ENCODE measurements around the gene TRAF5.
"Not testable (repeated sequence)": the region's sequence is repeated elsewhere in the genome, so short reads cannot be mapped to it uniquely, and the experiment has no call there.

TRAF5 gene

DNA sequence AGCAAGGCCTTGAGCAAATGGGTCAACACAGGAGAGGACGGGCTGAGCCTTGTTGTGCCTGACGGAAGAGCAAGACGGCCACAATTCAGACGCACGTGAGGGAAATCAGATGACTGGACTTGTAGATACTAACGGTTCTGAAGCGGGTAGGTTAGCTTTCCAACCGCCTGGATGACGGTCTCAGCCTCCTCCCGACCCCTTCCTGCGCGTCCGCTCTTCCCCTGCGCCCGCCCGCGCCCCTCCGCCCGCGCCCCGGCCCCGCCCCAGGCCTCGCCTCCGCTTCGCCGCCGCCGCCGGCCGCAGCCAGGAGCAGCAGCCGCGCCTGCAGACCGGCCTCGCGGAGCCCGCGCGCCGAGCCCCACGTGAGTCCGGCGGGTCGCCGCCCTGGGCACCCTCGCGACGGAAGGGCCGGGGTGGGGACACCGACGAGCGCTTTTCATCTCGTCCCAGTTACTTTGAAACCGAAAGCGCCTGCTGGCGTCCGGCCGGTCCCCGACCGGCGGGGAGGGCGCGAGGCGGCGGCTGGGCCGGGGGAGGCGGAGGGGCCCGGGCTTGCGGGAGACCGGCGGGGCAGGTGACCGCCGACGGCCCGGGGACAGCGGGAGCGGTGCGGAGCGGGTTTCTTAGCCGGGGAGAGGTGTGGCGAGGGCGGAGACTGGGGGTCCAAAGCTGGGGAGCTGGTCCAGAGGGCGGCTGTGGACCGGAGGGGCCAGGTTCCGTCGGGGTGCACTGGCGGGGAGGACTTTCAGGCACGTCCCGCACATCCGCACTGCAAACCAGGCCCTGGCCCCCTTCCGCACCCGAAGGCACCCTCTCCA lies at the start of gene TRAF5:
TSS of gene TRAF5 (plus strand) at position 306 of the 818 bp plus-strand sequence. CDS start 26,407 bp downstream, outside the sequence.
- peak in 1 of 3 donors; percentile 48 for DNase-seq (ENCODE audit: low read depth in 2 of 3, low spot score in 1 of 3)

DNA sequence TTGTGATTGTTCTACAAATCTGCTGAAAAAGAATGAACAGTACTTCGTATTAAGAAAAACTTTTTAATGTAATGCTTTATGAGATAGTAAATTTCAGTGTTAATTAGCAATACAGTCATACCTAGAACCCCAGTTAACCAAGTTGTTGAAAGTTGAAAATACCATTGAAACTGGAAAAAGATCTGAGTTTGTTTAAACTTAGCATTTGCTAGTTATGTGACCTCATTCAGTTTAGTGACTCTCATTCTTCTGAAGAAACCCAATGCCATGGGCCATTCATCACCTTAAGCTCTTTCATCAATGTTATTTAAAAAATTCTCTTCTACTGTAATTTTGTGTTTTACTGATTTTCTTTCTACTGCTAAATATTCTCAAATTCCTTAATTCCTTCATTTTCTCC lies 47.3 kb upstream of the TRAF5 start:
- DNase-seq (ENCODE audit: low read depth in 2 of 3, low spot score in 1 of 3), result no peak

DNA sequence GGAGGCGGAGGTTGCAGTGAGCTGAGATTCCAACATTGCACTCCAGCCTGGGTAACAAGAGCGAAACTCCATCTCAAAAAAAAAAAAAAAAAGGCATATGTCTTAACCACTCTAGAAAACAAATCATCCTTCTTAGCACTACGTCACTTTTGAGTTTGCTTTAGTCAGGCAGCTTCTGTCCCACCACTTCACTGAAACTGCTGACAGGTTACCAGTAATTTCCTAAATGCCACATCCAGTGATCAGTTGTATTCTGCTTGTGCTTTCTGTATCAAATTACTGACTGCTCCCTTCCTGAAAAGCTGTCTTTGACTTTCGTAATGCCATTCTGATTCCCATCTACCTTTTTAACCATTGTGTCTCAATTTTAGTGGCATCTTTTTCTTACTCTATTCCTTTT lies 45.7 kb upstream of the TRAF5 start:
- no peak for DNase-seq (ENCODE audit: low read depth in 2 of 3, low spot score in 1 of 3)

- DNase-seq (ENCODE audit: low read depth in 2 of 3, low spot score in 1 of 3), result no peak
These were observed 45.2 kb upstream of the TRAF5 start for GRCh38 chr1:211281320-211282022.

DNA sequence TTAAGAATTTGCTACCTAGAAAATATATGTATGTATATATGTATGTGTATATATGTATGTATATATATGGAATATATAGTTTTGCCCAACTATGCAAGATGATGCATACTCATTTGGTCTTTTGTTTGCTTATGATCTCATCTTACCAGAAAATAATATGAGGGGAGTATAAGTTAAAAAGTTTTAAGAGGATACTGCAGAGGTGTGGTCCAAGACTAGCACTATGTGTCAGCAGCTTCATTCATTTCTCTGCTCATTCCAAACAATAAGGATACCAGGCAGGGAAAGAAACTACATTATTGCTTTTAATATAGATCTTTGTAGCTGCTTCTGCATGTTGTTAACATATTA lies 44.6 kb upstream of the TRAF5 start:
- no peak for DNase-seq (ENCODE audit: low read depth in 2 of 3, low spot score in 1 of 3)

DNA sequence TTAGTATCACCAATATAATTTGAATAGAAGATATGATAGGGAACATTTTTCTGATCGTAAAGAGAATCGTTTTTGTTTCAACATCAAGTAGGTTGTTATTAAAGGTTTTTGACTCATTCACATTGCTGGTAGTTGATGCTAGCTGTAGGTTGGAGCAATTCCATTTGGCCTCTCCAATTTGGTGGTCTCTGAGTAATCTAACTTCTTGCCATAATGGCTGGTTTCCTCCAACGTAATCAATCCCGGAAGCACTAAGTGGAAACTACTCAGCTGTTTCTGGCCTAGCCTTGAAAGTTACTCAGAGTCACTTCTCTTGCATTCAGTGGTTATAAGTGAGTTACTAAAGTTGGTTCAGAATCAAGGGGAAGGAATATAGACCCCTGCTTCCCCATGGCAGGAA lies 41.4 kb upstream of the TRAF5 start:
- DNase-seq (ENCODE audit: low read depth in 2 of 3, low spot score in 1 of 3), result no peak

GRCh38 chr1:211287218-211287617 lies 39.4 kb upstream of the TRAF5 start:
- DNase-seq (ENCODE audit: low read depth in 2 of 3, low spot score in 1 of 3), result no peak

DNA sequence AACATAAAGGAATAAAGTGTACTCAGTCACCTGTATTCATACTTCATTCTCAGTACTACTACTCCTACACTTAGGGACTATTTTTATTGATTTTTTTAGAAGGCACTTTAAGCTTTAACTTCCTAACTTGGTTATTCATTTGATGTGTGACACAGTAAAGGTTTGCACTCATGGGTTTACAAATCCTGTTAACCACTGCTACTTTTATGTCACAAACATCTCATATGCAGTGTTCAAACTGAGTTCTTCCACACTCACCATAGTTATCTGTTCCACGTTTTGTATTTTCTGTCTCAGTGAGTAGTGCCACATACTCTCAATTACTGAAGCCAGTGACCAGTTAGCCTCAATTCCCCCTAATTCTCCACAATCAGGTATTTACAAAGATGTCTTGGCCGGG lies 34.2 kb upstream of the TRAF5 start:
- DNase-seq (ENCODE audit: low read depth in 2 of 3, low spot score in 1 of 3), result no peak

- DNase-seq (ENCODE audit: low read depth in 2 of 3, low spot score in 1 of 3), result no peak
These were observed 30.2 kb upstream of the TRAF5 start for GRCh38 chr1:211296396-211296795.

DNA sequence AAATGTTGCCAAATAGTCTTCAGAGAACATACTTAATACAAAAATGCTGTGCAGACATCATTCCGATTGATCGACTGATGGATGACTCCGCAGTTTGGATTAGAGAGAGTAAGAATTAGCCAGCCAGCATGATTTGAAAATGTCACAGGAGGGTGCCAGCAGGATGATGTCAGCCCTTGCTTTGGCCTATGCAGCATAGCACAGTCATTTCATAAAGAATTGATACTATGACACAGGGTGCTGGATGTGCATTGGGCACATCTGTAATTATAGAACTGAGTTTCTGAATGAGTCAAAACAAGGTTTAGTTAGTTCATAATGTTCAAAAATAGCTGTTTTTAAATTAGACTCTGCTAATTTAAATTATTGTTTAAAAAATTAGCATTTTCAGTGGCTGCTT lies 21.6 kb upstream of the TRAF5 start:
- DNase-seq (ENCODE audit: low read depth in 2 of 3, low spot score in 1 of 3), result peak in 1 of 3 donors; percentile 44

DNA sequence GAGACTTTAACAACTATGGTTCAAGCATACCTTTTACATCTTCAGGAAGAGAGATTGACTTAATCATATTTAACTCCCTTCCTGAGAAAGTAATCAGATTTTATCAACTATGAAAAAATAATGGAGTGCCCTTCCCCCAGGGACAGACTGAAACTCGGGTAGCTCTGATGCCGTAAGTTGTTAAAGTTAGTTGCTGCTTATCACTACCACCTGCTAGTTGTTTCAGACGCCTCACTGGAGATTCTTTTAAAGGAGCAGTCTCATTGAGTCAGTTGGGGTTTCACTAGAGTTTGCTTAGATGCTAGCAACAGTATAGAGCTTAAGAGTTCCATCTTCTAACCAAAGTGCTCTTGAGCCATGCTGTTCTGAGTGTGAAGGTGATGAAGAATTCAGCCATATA lies 17.0 kb upstream of the TRAF5 start:
- DNase-seq (ENCODE audit: low read depth in 2 of 3, low spot score in 1 of 3), result no peak

DNA sequence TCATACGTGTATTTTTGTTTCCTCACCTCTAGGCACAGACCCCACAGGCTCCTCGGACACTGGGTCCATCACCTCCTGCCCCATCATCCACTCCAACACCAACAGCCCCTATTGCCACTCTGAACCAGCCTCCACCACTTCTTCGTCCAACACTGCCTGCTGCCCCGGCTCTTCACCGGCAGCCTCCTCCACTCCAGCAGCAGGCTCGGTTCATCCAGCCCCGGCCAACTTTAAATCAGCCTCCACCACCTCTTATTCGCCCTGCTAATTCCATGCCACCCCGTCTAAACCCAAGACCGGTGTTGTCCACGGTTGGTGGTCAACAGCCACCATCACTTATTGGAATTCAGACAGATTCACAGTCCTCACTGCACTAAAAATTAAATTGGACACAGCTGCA lies 13.2 kb upstream of the TRAF5 start:
- no peak for DNase-seq (ENCODE audit: low read depth in 2 of 3, low spot score in 1 of 3)

GRCh38 chr1:211318576-211319280 lies 7.9 kb upstream of the TRAF5 start:
- DNase-seq (ENCODE audit: low read depth in 2 of 3, low spot score in 1 of 3), result no peak

- DNase-seq (ENCODE audit: low read depth in 2 of 3, low spot score in 1 of 3), result no peak
These were observed 6.7 kb upstream of the TRAF5 start for GRCh38 chr1:211319892-211320291.

- DNase-seq (ENCODE audit: low read depth in 2 of 3, low spot score in 1 of 3), result no peak
These were observed 5.7 kb upstream of the TRAF5 start for GRCh38 chr1:211320980-211321379.

GRCh38 chr1:211321646-211322045 lies 5.0 kb upstream of the TRAF5 start:
- not testable (repeated sequence) for DNase-seq (ENCODE audit: low read depth in 2 of 3, low spot score in 1 of 3)

DNA sequence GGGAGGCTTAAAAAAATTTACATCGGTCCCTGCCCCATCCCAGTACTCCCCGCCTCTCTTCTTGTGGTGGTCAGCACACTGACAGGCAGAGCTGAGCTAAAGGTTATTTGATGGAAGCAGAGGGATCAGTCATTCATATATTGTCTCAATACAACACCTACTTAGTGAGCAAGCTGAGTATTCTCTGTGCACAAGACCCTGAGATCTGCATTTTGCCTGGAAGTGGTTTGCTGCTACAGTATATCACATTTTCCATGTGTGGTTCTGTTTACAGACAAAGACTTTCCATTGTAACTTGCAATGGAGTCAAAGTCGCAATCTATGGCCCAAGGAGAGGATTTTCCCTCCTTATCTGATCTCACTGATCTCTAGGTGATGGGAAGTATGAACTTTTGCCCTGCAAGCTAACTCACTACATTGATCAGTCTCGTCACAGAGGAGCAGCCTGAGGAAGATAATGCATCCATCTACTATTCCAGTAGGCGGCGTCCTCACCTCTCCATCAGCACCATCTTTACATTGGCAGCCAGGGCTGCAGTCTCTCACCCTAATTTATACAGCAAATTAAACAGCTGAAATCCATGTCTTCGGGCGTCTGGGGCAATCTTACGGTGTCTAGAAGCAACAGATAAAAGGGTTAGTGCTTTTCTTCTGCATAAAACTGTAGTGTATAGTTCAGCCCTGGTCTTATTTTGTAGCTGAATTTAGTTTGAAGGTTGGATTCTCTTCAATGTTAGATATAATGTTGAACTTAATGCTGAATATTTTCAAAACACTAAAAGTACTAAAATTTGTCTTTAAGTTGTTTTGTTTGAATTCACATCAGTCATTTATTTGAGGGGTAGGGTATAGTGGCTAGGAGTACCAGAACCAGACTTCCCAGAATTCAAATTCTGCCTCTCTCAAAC lies 3.2 kb upstream of the TRAF5 start:
- peak; percentile 53 to 71 (median 59) for DNase-seq (ENCODE audit: low read depth in 2 of 3, low spot score in 1 of 3)

- DNase-seq (ENCODE audit: low read depth in 2 of 3, low spot score in 1 of 3), result no peak
These were observed 1.4 kb upstream of the TRAF5 start for GRCh38 chr1:211324992-211325775.

DNA sequence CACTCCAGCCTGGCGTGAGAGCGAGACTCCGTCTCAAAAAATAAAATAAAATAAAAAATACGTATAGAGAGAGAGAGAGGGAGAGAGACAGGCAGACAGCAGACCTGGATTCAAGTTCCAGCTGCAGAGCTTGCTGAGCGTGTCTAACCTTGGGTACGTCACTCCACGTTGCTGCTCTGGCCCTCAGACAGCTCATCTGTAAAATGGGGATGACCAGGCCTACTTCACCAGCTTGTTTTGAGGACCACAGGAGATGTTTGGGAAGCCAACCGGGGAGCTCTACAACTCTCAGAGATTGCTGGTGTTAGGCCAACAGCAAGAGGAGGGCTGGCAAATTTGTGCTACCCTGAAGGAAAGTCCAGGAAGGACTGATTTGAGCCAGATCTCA lies 499 bp upstream of the TRAF5 start:
- DNase-seq (ENCODE audit: low read depth in 2 of 3, low spot score in 1 of 3), result no peak

GRCh38 chr1:211327346-211327921 lies 801 bp downstream of the TRAF5 start:
- no peak for DNase-seq (ENCODE audit: low read depth in 2 of 3, low spot score in 1 of 3)

All from stimulated activated CD4-positive, alpha-beta T cell treated with anti-CD3 and anti-CD28 coated beads, Interleukin-12 subunit alpha, Interleukin-12 subunit beta, amount 100 ng/mL, for 48 hours (primary cell).